Measurements from ENCODE around the gene ISY1. TPM values are rescaled to one million over a fixed set of nuclear protein-coding genes. Genes with fewer than 3 reads are reported as not detected.
"Not testable (repeated sequence)": the region's sequence is repeated elsewhere in the genome, so short reads cannot be mapped to it uniquely, and the experiment has no call there.

Gene ISY1
- polyA plus RNA-seq, 1 donor from 2014 or later: 71.9 TPM

- Mint-ChIP-seq H3K9me3 (no peaks in the 10 kb centered on the region), H3K4me3 (peak overlapping the region; percentile 86 to 95 (median 94)), H3K4me1 (peaks cover 31 to 41% (median 40%) of the 10 kb centered on the region in 3 donors), H3K27me3 (no peaks in the 10 kb centered on the region), H3K27ac (peak overlapping the region; percentile 76 to 95 (median 77)), H3K36me3 (no peaks in the 10 kb centered on the region)
These were observed 41.3 kb downstream of the ISY1 start for GRCh38 chr3:129119365-129120100.

- Mint-ChIP-seq H3K9me3 (no peaks in the 10 kb centered on the region), H3K36me3 (no peaks in the 10 kb centered on the region), H3K4me1 (peaks cover 31 to 40% (median 38%) of the 10 kb centered on the region in 3 donors), H3K27ac (peak overlapping the region; percentile 7 to 86 (median 64)), H3K27me3 (no peaks in the 10 kb centered on the region), H3K4me3 (peak overlapping the region in 3 of 4 donors; percentile 86 to 95 (median 94))
These were observed 42.1 kb downstream of the ISY1 start for GRCh38 chr3:129118745-129119144.

GRCh38 chr3:129117134-129117533, 43.7 kb downstream of the ISY1 start:
- Mint-ChIP-seq H3K36me3 (no peaks in the 10 kb centered on the region), H3K27me3 (no peaks in the 10 kb centered on the region), H3K4me3 (peak overlapping the region in 2 of 4 donors; percentile 37 to 54), H3K4me1 (peaks cover 17 to 27% (median 24%) of the 10 kb centered on the region in 3 donors), H3K27ac (no peak overlapping the region), H3K9me3 (no peaks in the 10 kb centered on the region)

GRCh38 chr3:129116482-129116946, 44.3 kb downstream of the ISY1 start:
- no peaks in the 10 kb centered on the region for H3K9me3 Mint-ChIP-seq

GRCh38 chr3:129114455-129114854, 46.4 kb downstream of the ISY1 start:
- no peak overlapping the region for H3K4me3 Mint-ChIP-seq

More at GRCh38 chr3:129116482-129116946, 44.3 kb downstream of the ISY1 start:
- H3K27me3 Mint-ChIP-seq: no peaks in the 10 kb centered on the region
- no peaks in the 10 kb centered on the region for H3K36me3 Mint-ChIP-seq
- H3K27ac Mint-ChIP-seq: peak overlapping the region in 2 of 3 donors; percentile 67 to 74
- H3K4me1 Mint-ChIP-seq: peaks cover 17 to 27% (median 24%) of the 10 kb centered on the region in 3 donors
- peak overlapping the region in 2 of 4 donors; percentile 52 to 54 for H3K4me3 Mint-ChIP-seq

GRCh38 chr3:129112308-129113052, 48.4 kb downstream of the ISY1 start:
- peaks cover under 1 to 6% (median 3%) of the 10 kb centered on the region in 3 donors for H3K4me1 Mint-ChIP-seq
- no peaks in the 10 kb centered on the region for H3K9me3 Mint-ChIP-seq
- no peaks in the 10 kb centered on the region for H3K27me3 Mint-ChIP-seq
- H3K36me3 Mint-ChIP-seq: peaks cover 5% of the 10 kb centered on the region
- H3K4me3 Mint-ChIP-seq: no peak overlapping the region
- no peak overlapping the region for H3K27ac Mint-ChIP-seq

More at GRCh38 chr3:129114455-129114854, 46.4 kb downstream of the ISY1 start:
- peaks cover 10 to 16% (median 13%) of the 10 kb centered on the region in 3 donors for H3K4me1 Mint-ChIP-seq
- H3K27ac Mint-ChIP-seq: no peak overlapping the region
- no peaks in the 10 kb centered on the region for H3K9me3 Mint-ChIP-seq
- peaks cover 2% of the 10 kb centered on the region for H3K36me3 Mint-ChIP-seq
- no peaks in the 10 kb centered on the region for H3K27me3 Mint-ChIP-seq

- not testable (repeated sequence) for H3K4me1 Mint-ChIP-seq, H3K27me3 Mint-ChIP-seq, H3K4me3 Mint-ChIP-seq, H3K27ac Mint-ChIP-seq, H3K9me3 Mint-ChIP-seq, H3K36me3 Mint-ChIP-seq
These were observed 49.6 kb downstream of the ISY1 start for GRCh38 chr3:129111076-129111780.

- Mint-ChIP-seq H3K27me3 (no peaks in the 10 kb centered on the region), H3K9me3 (no peaks in the 10 kb centered on the region), H3K36me3 (peaks cover 7% of the 10 kb centered on the region), H3K4me3 (no peak overlapping the region), H3K4me1 (no peaks in the 10 kb centered on the region), H3K27ac (peak overlapping the region in 2 of 3 donors; percentile 12 to 19)
These were observed 53.1 kb downstream of the ISY1 start for GRCh38 chr3:129107793-129108192.

- H3K9me3 Mint-ChIP-seq: no peaks in the 10 kb centered on the region
- no peaks in the 10 kb centered on the region for H3K27me3 Mint-ChIP-seq
- H3K27ac Mint-ChIP-seq: no peak overlapping the region
- no peak overlapping the region for H3K4me3 Mint-ChIP-seq
- no peaks in the 10 kb centered on the region for H3K4me1 Mint-ChIP-seq
- peaks cover 7% of the 10 kb centered on the region for H3K36me3 Mint-ChIP-seq
These were observed 53.8 kb downstream of the ISY1 start for GRCh38 chr3:129106866-129107565.

GRCh38 chr3:129106320-129106719, 54.5 kb downstream of the ISY1 start:
- Mint-ChIP-seq H3K27ac (no peak overlapping the region), H3K27me3 (no peaks in the 10 kb centered on the region), H3K36me3 (peaks cover 7% of the 10 kb centered on the region), H3K4me1 (no peaks in the 10 kb centered on the region), H3K9me3 (no peaks in the 10 kb centered on the region), H3K4me3 (no peak overlapping the region)

- Mint-ChIP-seq H3K36me3 (peaks cover 5% of the 10 kb centered on the region), H3K27me3 (no peaks in the 10 kb centered on the region), H3K4me1 (no peaks in the 10 kb centered on the region), H3K27ac (peak overlapping the region in 1 of 3 donors; percentile 57), H3K4me3 (no peak overlapping the region), H3K9me3 (no peaks in the 10 kb centered on the region)
These were observed 55.0 kb downstream of the ISY1 start for GRCh38 chr3:129105862-129106261.

GRCh38 chr3:129104498-129105079, 56.3 kb downstream of the ISY1 start:
- Mint-ChIP-seq H3K4me3 (no peak overlapping the region), H3K9me3 (no peaks in the 10 kb centered on the region), H3K27me3 (no peaks in the 10 kb centered on the region), H3K4me1 (no peaks in the 10 kb centered on the region), H3K36me3 (peaks cover 5% of the 10 kb centered on the region), H3K27ac (no peak overlapping the region)

- Mint-ChIP-seq H3K4me3 (no peak overlapping the region), H3K27me3 (no peaks in the 10 kb centered on the region), H3K9me3 (no peaks in the 10 kb centered on the region), H3K36me3 (peaks cover 5% of the 10 kb centered on the region), H3K4me1 (no peaks in the 10 kb centered on the region), H3K27ac (peak overlapping the region in 2 of 3 donors; percentile 17 to 62)
These were observed 56.8 kb downstream of the ISY1 start for GRCh38 chr3:129104051-129104450.

GRCh38 chr3:129103296-129103695, 57.6 kb downstream of the ISY1 start:
- peaks cover 8% of the 10 kb centered on the region for H3K36me3 Mint-ChIP-seq
- H3K27me3 Mint-ChIP-seq: no peaks in the 10 kb centered on the region
- peaks cover 0 to 2% (median 0%) of the 10 kb centered on the region in 3 donors for H3K9me3 Mint-ChIP-seq
- no peaks in the 10 kb centered on the region for H3K4me1 Mint-ChIP-seq
- H3K27ac Mint-ChIP-seq: no peak overlapping the region
- H3K4me3 Mint-ChIP-seq: no peak overlapping the region
